GM18870 (cell line): ENCODE measurements around the gene OSBPL3.

Experiments used
- ATAC-seq: cut with Tn5 transposase; IDR thresholded peaks from one replicate; pipeline ENCODE4 v1.9.1; 2021; ENCODE audit warnings: moderate library complexity; ENCODE audit not compliant: unreplicated experiment

OSBPL3 gene

GRCh38 chr7:24777806-24778205, 202.2 kb downstream of the OSBPL3 start:
- no peak for ATAC-seq

GRCh38 chr7:24773646-24774045, 206.3 kb downstream of the OSBPL3 start:
- ATAC-seq: no peak

DNA sequence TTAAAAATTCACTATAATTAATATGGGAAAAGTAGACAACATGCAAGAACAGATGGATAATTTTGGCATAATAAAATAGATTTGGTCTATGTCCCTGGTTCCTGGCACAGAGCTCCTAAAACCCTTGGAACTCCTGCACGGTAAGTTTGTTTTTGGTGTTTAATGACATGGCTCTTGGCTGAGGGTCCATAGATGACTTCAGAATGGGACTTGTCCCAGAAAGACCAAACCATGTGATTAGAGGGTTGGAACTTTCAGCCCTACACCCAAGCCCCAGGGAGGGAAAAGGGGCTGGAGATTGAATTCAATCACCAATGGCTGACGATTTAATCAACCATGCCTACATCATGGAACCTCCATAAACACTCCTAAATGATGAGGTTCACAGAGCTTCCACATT, 210.1 kb downstream of the OSBPL3 start:
- no peak for ATAC-seq

- ATAC-seq: no peak
Observed at GRCh38 chr7:24769014-24769830, 210.8 kb downstream of the OSBPL3 start.

DNA sequence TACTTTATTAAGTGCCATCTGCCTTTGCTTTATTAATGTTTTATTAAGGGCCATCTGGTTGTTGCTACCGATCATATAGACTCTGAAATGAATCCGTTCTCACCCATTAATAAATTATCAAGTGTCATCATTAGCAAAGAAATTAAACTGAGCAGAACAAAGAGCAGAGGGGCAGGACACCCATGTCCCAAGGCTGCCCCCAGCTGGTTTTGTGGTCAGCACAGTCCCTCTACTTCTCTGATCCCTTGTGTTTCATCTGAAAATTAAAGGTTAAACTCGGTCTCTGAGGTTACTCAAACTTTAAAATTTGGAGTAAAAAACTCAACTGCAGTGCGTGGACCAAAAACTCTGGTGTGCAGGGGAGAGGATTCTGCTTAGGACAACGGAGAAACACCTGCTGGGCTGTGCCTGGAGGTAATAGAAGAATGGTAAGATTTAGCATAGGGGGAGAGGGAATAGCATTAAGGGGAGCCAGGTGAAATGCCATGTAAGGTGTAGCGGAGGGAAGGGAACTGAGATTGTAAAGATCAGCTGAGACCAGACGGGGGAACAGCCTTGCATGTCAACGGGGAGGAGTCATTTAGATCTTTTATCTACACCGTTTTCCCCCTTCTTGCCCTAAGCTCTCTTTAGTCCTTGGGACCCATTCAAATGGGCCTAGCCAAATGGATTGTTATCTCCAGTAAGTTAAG, 212.0 kb downstream of the OSBPL3 start:
- no peak for ATAC-seq

DNA sequence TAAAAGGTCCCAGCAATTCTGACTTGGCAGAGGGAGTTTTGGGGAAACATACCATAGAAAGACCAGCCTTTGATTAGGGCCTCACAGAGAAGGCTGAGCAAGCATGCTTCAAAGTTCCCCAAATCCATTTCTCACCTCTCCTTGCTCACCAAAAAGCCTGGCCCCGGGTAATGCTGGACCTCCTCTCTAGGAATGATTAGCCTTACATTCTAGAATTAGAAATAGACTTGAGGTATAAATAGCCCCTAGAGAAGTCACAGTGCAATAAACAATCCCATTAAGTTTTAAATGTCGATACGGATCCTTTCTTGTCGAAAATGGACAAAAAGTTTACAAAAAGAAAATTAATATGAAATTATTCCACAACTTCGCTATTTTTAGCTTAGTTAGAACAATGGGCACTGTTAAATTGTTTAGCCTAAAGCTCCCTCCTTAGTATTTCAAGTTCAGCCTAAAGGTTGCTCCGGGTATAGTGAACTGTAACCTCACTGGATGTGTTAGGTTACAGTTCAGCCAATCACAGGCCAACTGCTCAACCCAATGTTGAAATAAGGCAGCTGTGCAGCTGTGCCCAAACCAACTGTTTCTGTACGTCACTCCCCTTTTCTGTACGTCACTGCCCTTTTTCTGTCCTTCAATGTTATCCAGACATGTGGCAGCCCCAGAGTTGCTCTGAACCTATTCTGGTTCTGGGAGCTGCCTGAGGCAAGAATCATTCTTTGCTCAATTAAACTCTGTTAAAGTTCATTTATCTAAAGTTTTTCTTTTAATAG, 214.8 kb downstream of the OSBPL3 start:
- no peak for ATAC-seq

GRCh38 chr7:24764011-24764410, 216.0 kb downstream of the OSBPL3 start:
- ATAC-seq: no peak

DNA sequence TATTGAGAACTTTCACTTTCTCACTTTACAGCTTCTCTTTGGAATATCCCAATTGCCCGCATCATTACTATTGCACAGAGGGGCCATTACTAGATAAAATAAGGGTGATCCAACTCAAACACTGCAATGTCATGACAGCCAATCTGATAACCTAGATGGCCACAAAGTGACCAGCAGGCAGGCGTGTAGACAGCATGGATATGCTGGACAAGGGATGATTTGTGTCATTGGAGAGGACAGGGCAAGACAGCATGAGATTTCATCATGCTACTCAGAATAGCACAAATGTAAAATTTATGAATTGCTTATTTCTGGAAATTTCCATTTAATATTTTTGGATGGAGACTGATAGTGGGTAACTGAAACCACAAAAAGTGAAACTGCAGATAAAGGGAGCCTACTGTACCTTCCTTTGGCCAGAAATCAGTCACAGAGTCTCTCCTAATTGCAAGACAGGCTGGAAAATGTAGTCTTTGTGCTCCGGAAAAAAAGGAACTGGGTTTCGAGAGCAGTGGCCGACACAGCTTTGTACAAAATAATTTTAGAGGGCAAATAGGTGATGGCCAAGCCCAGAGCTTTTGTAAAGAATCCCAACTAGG, 216.6 kb downstream of the OSBPL3 start:
- no peak for ATAC-seq

DNA sequence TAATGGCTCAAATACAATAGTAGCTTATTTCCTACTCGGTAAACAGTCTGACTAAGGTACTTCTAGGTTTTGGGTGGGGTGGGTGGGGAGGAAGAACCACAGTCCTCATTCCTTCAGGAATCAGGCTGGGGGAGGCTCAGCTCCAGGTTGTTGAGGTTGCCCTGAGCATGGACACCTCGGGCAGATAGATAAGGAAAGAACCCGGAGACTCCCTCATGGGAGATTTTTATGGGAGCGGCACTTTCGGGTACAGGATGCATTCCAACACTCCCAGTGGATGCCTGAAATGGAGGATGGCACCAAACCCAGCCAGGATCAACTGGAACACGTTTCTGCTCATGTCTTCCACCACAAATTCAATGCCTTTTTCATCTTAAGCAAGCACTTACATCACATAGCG, 217.2 kb downstream of the OSBPL3 start:
- ATAC-seq: no peak

GRCh38 chr7:24760968-24761367, 219.0 kb downstream of the OSBPL3 start:
- ATAC-seq: no peak

- no peak for ATAC-seq
Observed at GRCh38 chr7:24757353-24758275, 222.4 kb downstream of the OSBPL3 start, which contains the start of gene GSDME. GSDME (minus strand) TSS chr7:24757464; CDS start chr7:24749774, 7,690 bp downstream.

DNA sequence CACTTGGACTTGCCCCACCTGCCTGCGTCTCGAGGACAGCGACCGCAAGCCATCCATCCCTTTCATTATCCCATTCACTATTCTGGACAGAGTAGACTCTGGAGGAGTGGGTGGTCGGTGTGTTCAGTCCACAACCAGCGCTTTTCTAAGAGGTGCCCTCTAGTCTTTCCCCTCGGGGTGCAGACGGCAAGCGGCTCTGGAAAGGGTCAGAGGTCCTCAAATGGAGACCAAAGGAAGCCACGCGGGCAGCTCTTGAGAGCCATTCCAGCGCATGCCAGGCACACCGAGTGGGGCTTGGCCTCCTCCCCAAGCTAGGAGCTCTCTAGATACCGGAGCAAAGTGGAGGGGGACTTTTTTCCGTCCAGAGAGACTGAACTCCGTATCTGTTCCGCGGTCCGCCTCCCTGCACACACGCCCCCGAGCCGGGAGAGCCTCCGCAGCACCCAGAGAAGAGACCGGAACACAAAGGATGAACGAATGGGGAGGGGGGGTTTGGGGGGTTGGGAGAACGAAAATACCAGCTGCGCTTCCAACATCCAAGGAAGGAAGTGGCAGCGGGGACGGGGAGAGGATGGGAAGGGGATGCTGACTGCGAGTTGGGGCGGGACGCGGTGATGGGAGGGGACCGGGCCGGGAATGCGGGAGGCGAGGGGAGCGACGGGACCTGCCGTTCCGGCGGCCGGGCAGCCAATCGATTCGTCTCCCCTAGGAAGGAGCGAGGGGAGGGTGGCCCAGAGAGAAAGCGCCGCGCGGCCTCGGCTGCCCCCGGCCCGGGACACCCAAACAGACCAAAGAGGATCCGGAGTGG, 223.2 kb downstream of the OSBPL3 start:
- no peak for ATAC-seq

DNA sequence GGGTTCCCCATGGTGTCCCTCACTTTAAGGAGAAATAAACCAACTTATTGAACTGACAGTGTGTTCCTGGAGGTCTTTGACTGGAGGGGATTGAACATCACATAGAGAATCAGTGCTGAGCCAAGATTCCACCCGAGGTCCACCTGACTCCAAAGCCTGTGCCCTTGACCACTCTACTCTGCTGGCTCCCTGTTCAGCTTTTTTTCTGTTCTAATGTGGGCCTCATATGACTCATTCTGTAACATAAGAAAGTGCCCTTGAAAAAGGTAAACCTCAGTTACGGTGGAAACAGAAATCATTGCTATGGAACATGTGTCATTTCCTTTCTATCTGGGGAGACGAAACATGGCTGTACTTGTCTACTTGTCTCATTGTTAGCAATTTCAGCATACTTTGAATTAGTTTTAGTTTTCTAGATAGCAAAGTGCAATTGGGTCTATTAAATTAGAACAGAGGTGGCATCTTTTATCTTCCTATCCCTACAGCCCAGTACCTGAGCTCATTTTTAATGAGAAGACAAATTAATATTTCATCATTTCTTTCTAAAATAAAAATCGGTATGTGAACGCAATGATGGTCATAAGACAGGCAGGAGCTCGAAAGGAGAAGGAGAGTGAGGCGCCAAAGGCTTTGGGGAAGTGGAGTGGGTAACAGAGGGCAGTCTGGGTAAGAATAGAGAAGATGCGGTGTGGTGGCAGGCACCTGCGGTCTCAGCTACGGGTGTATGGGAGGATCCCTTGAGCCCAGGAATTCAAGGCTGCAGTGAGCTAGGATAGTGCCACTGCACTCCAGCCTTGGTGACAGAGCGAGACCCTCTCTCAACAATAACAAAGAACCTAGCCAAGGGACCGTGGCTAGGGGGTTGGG, 224.2 kb downstream of the OSBPL3 start:
- ATAC-seq: peak; percentile 73

- ATAC-seq: peak; percentile 4
Observed at GRCh38 chr7:24754906-24755506, 225.0 kb downstream of the OSBPL3 start.

DNA sequence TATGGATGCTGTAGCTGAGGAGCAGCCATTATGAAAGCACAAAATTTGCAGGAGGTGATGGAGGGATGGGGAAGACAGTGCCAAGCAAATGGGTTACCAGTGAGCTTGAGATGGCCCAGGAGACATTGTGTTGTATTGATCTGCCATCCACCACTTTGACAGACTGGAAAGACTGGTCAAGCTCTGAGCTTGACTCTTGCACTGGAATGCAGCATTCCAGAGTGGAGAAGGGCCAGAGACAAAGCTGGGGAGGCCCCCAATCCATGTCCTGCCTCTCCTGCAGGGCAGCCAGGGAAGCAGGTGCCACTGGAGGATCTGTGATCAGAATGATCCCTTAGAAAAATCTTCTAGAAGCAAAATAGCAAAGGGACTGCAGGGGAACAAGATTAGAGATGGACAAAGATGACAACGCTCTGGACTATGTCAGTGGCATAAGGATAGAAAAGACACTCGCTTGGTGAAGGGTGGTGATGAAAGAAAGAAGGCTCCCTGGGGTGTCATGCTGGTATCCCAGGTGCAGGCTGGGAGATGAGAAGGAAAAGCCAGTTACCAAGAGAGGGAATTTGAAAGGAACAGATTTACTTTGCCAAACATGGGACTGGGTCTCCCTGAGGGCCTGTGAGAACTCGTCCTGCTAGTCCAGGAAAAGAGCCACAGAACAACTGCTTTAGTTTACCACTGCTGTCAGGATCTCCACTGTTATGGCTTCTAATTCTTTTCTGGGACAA, 227.7 kb downstream of the OSBPL3 start:
- ATAC-seq: no peak

DNA sequence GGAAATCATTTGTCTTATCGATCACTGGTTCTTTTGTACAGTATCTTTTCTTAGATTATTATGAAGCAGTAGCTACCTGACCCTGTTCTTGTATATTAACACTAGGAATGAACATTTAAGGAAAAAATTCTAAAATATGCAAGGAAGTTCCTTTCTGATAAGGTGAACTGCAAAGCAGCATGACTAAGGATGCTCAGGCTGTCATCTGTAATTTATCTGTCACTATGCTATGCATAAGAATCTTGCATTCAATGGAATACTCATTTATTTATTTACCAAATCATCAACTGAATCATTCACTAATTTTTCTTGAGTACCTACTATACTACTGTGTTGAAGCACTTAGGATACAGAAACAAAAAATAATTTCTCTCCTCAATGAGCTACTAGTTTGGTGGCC, 228.5 kb downstream of the OSBPL3 start:
- no peak for ATAC-seq

GRCh38 chr7:24750441-24751055, 229.4 kb downstream of the OSBPL3 start:
- no peak for ATAC-seq
